K562 (cell line): ENCODE measurements around the gene DEPDC1. TPM values are rescaled to one million over a fixed set of nuclear protein-coding genes. Genes with fewer than 3 reads are reported as not detected.

Source experiments
- ATAC-seq: fragments of 200-7000 bp; cut with Tn5 transposase; 3 replicates; pipeline ENCODE4 v1.9.1; 2020; ENCODE audit warnings: moderate library complexity
- BruUV-seq: library from RNA; stranded (reverse); fragments of 400-500 nt; replicated peaks from 2 replicates; lab custom pipeline; 2021; lab: Mats Ljungman, UMichigan
- CTCF ChIA-PET: fragments of 300-600 bp; formaldehyde crosslinking; extraction: SDS; loops from one replicate; lab custom pipeline; 2021; ENCODE audit warnings: low intra/inter-chr PET ratio; lab: Yijun Ruan, JAX
- POLR2A ChIA-PET: fragments of 300-600, 350-650 bp; sonication (Branson Sonifier 250); formaldehyde crosslinking; extraction: SDS; loops from one replicate; lab custom pipeline; 2021; ENCODE audit warnings: antibody characterized with exemption, inconsistent platforms; lab: Yijun Ruan, JAX
- DNase-seq, 4 experiments: peaks; one replicate each; pipeline versions ENCODE4 v3.0.0 to v3.0.0-alpha.2; 2011 to 2018; ENCODE audit warnings: low spot score in 3 of 4, mixed read lengths in 3 of 4; ENCODE audit errors: extremely low read depth in 1 of 4
- FAIRE-seq: peaks from 2 replicates; lab custom pipeline; 2011; peaks lifted over from hg19 to GRCh38; lab: Jason Lieb, UNC
- H2AFZ ChIP-seq: 2 replicates; pipeline ENCODE4 v1.6.0; 2011; ENCODE audit warnings: low read depth, low read length, control low read depth, inconsistent platforms
- H3K27ac ChIP-seq: fragments of 200-600 bp; 3 replicates; pipeline ENCODE4 v1.8.0; 2011; ENCODE audit warnings: low read depth, mild to moderate bottlenecking, control low read depth, inconsistent platforms, low read length, moderate library complexity, mixed read lengths; ENCODE audit errors: extremely low read depth
- H3K27me3 ChIP-seq, 2 experiments: fragments of 300-600 bp in 1 of 2; 2 replicates in 1 of 2; 3 replicates in 1 of 2; pipeline versions ENCODE4 v1.6.0 to v1.8.0; 2011; ENCODE audit warnings: inconsistent platforms in 2 of 2, low read length in 2 of 2, mild to moderate bottlenecking in 1 of 2, mixed read lengths in 1 of 2, moderate library complexity in 1 of 2; ENCODE audit not compliant: control insufficient read depth in 2 of 2, insufficient read depth in 2 of 2
- H3K36me3 ChIP-seq: fragments of 300-600 bp; 3 replicates; pipeline ENCODE4 v1.8.0; 2011; ENCODE audit warnings: mild to moderate bottlenecking, low read length, inconsistent platforms; ENCODE audit not compliant: control insufficient read depth, insufficient read depth
- H3K4me1 ChIP-seq, 2 experiments: fragments of 200-600 bp in 1 of 2; replicated peaks in 1 of 2; 2 replicates in 1 of 2; 3 replicates in 1 of 2; pipeline versions ENCODE4 v1.5.1 to v1.8.0; 2011; ENCODE audit warnings: inconsistent platforms in 2 of 2, low read length in 2 of 2, mild to moderate bottlenecking in 1 of 2, mixed read lengths in 1 of 2, moderate library complexity in 1 of 2; ENCODE audit not compliant: control insufficient read depth in 2 of 2, insufficient read depth in 2 of 2
- H3K4me2 ChIP-seq: 2 replicates; pipeline ENCODE4 v1.6.1; 2011; ENCODE audit warnings: low read length, control low read depth, inconsistent platforms, mixed read lengths; ENCODE audit not compliant: insufficient read depth
- H3K4me3 ChIP-seq: fragments of 200-600 bp; sonication (generic), shearing (Covaris generic); 2 replicates; pipeline ENCODE4 v1.5.1; 2016; ENCODE audit warnings: control low read depth, inconsistent platforms
- H3K79me2 ChIP-seq: fragments of 200-600 bp; 3 replicates; pipeline ENCODE4 v1.8.0; 2011; ENCODE audit warnings: low read length, inconsistent platforms; ENCODE audit not compliant: control insufficient read depth, insufficient read depth
- H3K9ac ChIP-seq, 2 experiments: 2 replicates each; pipeline versions ENCODE4 v1.6.0 to v1.6.1; 2011; ENCODE audit warnings: low read depth in 2 of 2, low read length in 2 of 2, control low read depth in 1 of 2, inconsistent platforms in 1 of 2, mild to moderate bottlenecking in 1 of 2, mixed read lengths in 1 of 2; ENCODE audit not compliant: insufficient read depth in 1 of 2
- H3K9me1 ChIP-seq: one replicate; pipeline ENCODE4 v1.6.0; 2011; ENCODE audit warnings: inconsistent platforms, mild to moderate bottlenecking, low read length, moderate library complexity; ENCODE audit not compliant: control insufficient read depth, insufficient read depth
- H3K9me3 ChIP-seq: replicated peaks from 2 replicates; pipeline ENCODE4 v1.5.1; 2011; ENCODE audit warnings: low read depth, low read length, inconsistent platforms; ENCODE audit not compliant: control insufficient read depth, insufficient read depth
- H4K20me1 ChIP-seq: replicated peaks from 2 replicates; pipeline ENCODE4 v1.6.1; 2011; ENCODE audit warnings: low read length, inconsistent platforms, mixed read lengths; ENCODE audit not compliant: control insufficient read depth, insufficient read depth
- MAZ ChIP-seq, 2 experiments: fragments of 450-650 bp in 1 of 2; sonication (generic) in 1 of 2; formaldehyde crosslinking; IDR thresholded peaks in 1 of 2; conservative IDR thresholded peaks in 1 of 2; 2 replicates each; pipeline versions ENCODE4 v1.4.0 to v1.5.0; 2020; ENCODE audit warnings: mild to moderate bottlenecking in 1 of 2, missing genetic modification reagents in 1 of 2
- RAD21 ChIP-seq, 2 experiments: fragments of 250-450 bp in 1 of 2; fragments of 450-650 bp in 1 of 2; sonication (Bioruptor Pico) in 1 of 2; formaldehyde crosslinking in 1 of 2; IDR thresholded peaks in 1 of 2; conservative IDR thresholded peaks in 1 of 2; 2 replicates each; pipeline versions ENCODE4 v1.4.0 to v1.8.0; 2020 to 2022; ENCODE audit warnings: mild to moderate bottlenecking in 2 of 2, moderate library complexity in 1 of 2
- RBBP5 ChIP-seq: fragments of 200-600 bp; sonication (generic); IDR thresholded peaks from 2 replicates; pipeline ENCODE4 v1.6.1; 2012; ENCODE audit warnings: borderline replicate concordance, mild to moderate bottlenecking, low read length, control low read depth, inconsistent platforms; ENCODE audit not compliant: insufficient read depth, poor library complexity, severe bottlenecking
- SRSF3 ChIP-seq: fragments of 200-400 bp; formaldehyde crosslinking; IDR thresholded peaks from 2 replicates; pipeline ENCODE4 v1.6.1; 2016; ENCODE audit warnings: mild to moderate bottlenecking, low read length, moderate library complexity; ENCODE audit not compliant: insufficient read depth
- ZNF589 ChIP-seq: fragments of 200-800 bp; sonication (Bioruptor generic); IDR thresholded peaks from 2 replicates; pipeline ENCODE4 v1.6.1; 2016; ENCODE audit warnings: low read depth, missing genetic modification characterization, missing compliant biosample characterization
- WGBS: fragments of 100-300 bp; shearing (Covaris generic); methylation state at CpG from one replicate; pipeline ENCODE4 v1.1.6; 2016; ENCODE audit warnings: low coverage, mixed read lengths; ENCODE audit not compliant: insufficient coverage; ENCODE audit errors: missing lambda C conversion rate; 5-methylcytosine and 5-hydroxymethylcytosine counted together
- in situ Hi-C: fragments of 300-500 bp; cut with MboI; formaldehyde crosslinking; loops from 4 replicates; pipeline ENCODE4 v1.15.0; 2018; ENCODE audit warnings: inconsistent platforms, mixed read lengths
- intact Hi-C: fragments of 100-400 bp; cut with micrococcal nuclease; formaldehyde crosslinking; loops from 2 replicates; pipeline ENCODE4 v1.14.2; 2022
- polyA plus RNA-seq, 8 experiments: library from polyadenylated mRNA; depleted of rRNA in 4 of 8; stranded (reverse) in 5 of 8; unstranded in 3 of 8; fragments of >200 nt; fragmentation: Nextera tagmentation in 2 of 8; fragmentation: Illumina TruSeq in 1 of 8; extraction: Ambion mirVana in 2 of 8; extraction: Trizol in 1 of 8; gene quantifications; 2 replicates each; pipeline versions ENCODE4 v1.2.1 to v1.2.3, GENCODE V29; 2011 to 2014; ENCODE audit warnings: inconsistent platforms in 1 of 8, missing spikeins in 1 of 8
- total RNA-seq, 7 experiments: library from RNA; depleted of rRNA in 6 of 7; stranded (reverse); fragments of >200 nt in 6 of 7; fragmentation: Illumina TruSeq in 2 of 7; extraction: Trizol in 2 of 7; gene quantifications; 2 replicates each; pipeline versions ENCODE4 v1.2.1 to v1.2.3, GENCODE V29; 2011 to 2021; ENCODE audit warnings: low replicate concordance in 1 of 7
- TF ChIP-seq, protein P1 (sequence below), 3 experiments: IDR thresholded peaks in 2 of 3; conservative IDR thresholded peaks in 1 of 3; 2 replicates each; pipeline ENCODE4 v1.5.1; 2011 to 2012; ENCODE audit warnings: low read length in 3 of 3, mild to moderate bottlenecking in 3 of 3, control low read depth in 2 of 3, improper control_type of control experiment in 1 of 3, inconsistent platforms in 1 of 3, low read depth in 1 of 3, mixed read lengths in 1 of 3, moderate library complexity in 1 of 3; ENCODE audit not compliant: insufficient read depth in 2 of 3
- TF ChIP-seq, protein P2 (sequence below): fragments of 450-650 bp; formaldehyde crosslinking; IDR thresholded peaks from 2 replicates; pipeline ENCODE4 v1.4.0; 2020; ENCODE audit warnings: mild to moderate bottlenecking, moderate library complexity

The DEPDC1 gene
- total and polyA plus RNA-seq, 9 of the 15 experiments (the other 6 are each of a cell fraction or from before 2014, with no cell fraction given), result 9.9 to 28.3 (median 17.8) TPM

DNA sequence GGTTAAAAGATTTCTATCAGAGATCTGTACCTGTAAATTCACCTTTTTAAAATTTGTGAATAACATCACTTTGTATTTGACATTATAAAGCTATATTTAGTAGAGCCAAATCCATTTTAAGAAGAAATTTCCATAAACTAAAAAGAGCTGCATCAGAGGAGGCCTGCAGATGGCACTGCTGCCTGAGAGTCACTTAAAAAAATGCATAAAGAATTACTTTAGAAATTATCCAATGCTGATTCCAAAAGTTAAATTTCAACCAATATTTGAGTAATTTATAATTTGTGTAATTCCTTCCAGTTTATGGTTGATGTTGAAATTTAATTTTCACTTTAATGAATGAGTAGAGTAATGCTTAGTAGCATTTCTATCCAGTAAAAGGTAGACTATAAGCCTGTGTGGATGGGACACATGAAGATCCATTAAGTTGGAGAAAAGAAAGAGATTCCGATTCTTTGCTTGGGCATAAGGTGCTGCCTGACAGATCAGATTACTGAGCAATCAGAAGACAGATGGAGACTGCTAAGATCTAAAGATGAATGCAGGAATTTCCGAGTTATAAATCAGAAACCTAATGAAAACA lies 26.4 kb downstream of the DEPDC1 start:
- WGBS, result 17% methylated on average over 2 of the region's 2 CpGs
- H3K79me2 ChIP-seq, result no peaks in the 10 kb centered on the region
- H3K4me1 ChIP-seq, result no peaks in the 10 kb centered on the region
- H3K9me3 ChIP-seq, result no peaks in the 10 kb centered on the region
- no peaks in the 10 kb centered on the region for H3K36me3 ChIP-seq
- no TSS peak for BruUV-seq
- H3K9ac ChIP-seq, result no peak overlapping the region
- FAIRE-seq (peak; percentile 48), DNase-seq (peak in 1 of 4 experiments; percentile 17), ATAC-seq (peak; percentile 66; the same call in 2 of the 3 replicates)
- H3K27ac ChIP-seq, result no peak overlapping the region
- intact Hi-C loops, result loop anchor here (2.0 to 5.0 kb wide), 2 partner anchors 122 to 1266 kb away; no protein-coding TSS in a partner anchor
- no peak overlapping the region for H3K4me2 ChIP-seq
- no peak overlapping the region for H2AFZ ChIP-seq
- no peak overlapping the region for H3K4me3 ChIP-seq
- H3K9me1 ChIP-seq, result no peaks in the 10 kb centered on the region
- no peaks in the 10 kb centered on the region for H4K20me1 ChIP-seq
- in situ Hi-C loops, result loop anchor here (25.0 kb wide), 2 partner anchors 933 to 1267 kb away; no protein-coding TSS in a partner anchor
- CTCF ChIA-PET, result interaction anchor here (1.5 kb wide), 1 partner anchor 1267 kb away, joined by 5 read pairs; no protein-coding TSS in a partner anchor
- H3K27me3 ChIP-seq, result no peaks in the 10 kb centered on the region
- POLR2A ChIA-PET, result no interaction called here
- TF ChIP-seq MAZ (CRISPR knock-in tag; conservative IDR thresholded peaks at IDR 0.05 in 1 of 2, IDR thresholded peaks at IDR 0.05 in 1 of 2) (no peak), SRSF3 (no peak), ZNF589 (no peak), RAD21 (CRISPR knock-in tag; conservative IDR thresholded peaks at IDR 0.05 in 1 of 2, IDR thresholded peaks at IDR 0.05 in 1 of 2) (peak; percentile 62 to 64), RBBP5 (no peak)
- TF ChIP-seq, protein P1, sequence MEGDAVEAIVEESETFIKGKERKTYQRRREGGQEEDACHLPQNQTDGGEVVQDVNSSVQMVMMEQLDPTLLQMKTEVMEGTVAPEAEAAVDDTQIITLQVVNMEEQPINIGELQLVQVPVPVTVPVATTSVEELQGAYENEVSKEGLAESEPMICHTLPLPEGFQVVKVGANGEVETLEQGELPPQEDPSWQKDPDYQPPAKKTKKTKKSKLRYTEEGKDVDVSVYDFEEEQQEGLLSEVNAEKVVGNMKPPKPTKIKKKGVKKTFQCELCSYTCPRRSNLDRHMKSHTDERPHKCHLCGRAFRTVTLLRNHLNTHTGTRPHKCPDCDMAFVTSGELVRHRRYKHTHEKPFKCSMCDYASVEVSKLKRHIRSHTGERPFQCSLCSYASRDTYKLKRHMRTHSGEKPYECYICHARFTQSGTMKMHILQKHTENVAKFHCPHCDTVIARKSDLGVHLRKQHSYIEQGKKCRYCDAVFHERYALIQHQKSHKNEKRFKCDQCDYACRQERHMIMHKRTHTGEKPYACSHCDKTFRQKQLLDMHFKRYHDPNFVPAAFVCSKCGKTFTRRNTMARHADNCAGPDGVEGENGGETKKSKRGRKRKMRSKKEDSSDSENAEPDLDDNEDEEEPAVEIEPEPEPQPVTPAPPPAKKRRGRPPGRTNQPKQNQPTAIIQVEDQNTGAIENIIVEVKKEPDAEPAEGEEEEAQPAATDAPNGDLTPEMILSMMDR (IDR thresholded peaks at IDR 0.05 in 2 of 3, conservative IDR thresholded peaks at IDR 0.05 in 1 of 3; ENCODE audit: insufficient read depth in 2 of 3, low read depth in 1 of 3, low read length in 3 of 3), result peak; percentile 16 to 70 (median 47); a peak in 4 of 6 replicates
- TF ChIP-seq, protein P2, sequence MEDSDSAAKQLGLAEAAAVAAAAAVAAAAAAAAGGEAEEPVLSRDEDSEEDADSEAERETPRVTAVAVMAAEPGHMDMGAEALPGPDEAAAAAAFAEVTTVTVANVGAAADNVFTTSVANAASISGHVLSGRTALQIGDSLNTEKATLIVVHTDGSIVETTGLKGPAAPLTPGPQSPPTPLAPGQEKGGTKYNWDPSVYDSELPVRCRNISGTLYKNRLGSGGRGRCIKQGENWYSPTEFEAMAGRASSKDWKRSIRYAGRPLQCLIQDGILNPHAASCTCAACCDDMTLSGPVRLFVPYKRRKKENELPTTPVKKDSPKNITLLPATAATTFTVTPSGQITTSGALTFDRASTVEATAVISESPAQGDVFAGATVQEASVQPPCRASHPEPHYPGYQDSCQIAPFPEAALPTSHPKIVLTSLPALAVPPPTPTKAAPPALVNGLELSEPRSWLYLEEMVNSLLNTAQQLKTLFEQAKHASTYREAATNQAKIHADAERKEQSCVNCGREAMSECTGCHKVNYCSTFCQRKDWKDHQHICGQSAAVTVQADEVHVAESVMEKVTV (CRISPR knock-in tag), result peak; percentile 44; the same call in 1 of the 2 replicates
